Upper lobe of left lung (tissue), 6 donors: ENCODE results near the gene USP15. TPM values are rescaled to one million over a fixed set of nuclear protein-coding genes. Genes with fewer than 3 reads are reported as not detected.
"Not testable (repeated sequence)": the region's sequence is repeated elsewhere in the genome, so short reads cannot be mapped to it uniquely, and the experiment has no call there.

Experiments used
- ATAC-seq, 2 donors: fragments of 200-7000 bp; cut with Tn5 transposase; one replicate each; pipeline ENCODE4 v1.9.1; 2022; ENCODE audit warnings: mild to moderate bottlenecking in 2 of 2, moderate library complexity in 2 of 2; ENCODE audit not compliant: low FRiP score in 2 of 2
- DNase-seq, 2 donors: peaks; one replicate each; pipeline ENCODE4 v3.0.0-alpha.2; 2019 to 2020
- H3K27ac ChIP-seq, 4 donors: fragments of 200-600 bp; sonication (generic); one replicate each; pipeline ENCODE4 v1.5.1; 2016 to 2019
- H3K27me3 ChIP-seq, 4 donors: fragments of 200-600 bp; sonication (generic); one replicate each; pipeline ENCODE4 v1.5.1; 2017 to 2019
- H3K36me3 ChIP-seq, 4 donors: fragments of 200-600 bp; sonication (generic); one replicate each; pipeline ENCODE4 v1.5.1; 2016 to 2019
- H3K4me1 ChIP-seq, 4 donors: fragments of 200-600 bp; sonication (generic); one replicate each; pipeline ENCODE4 v1.5.1; 2018 to 2019
- H3K4me3 ChIP-seq, 4 donors: fragments of 200-600 bp; sonication (generic); one replicate each; pipeline ENCODE4 v1.5.1; 2017 to 2019; ENCODE audit warnings: mild to moderate bottlenecking in 2 of 4, moderate library complexity in 1 of 4
- H3K9me3 ChIP-seq, 4 donors: fragments of 200-600 bp; sonication (generic); one replicate each; pipeline ENCODE4 v1.5.1; 2018 to 2019
- CTCF ChIP-seq, 6 experiments: fragments of 450-650 bp in 4 of 6; fragments of 200-600 bp in 2 of 6; sonication (generic) in 2 of 6; IDR thresholded peaks; one replicate each; pipeline ENCODE4 v1.5.1; 2016 to 2019; ENCODE audit warnings: antibody characterized with exemption in 6 of 6
- EP300 ChIP-seq, 4 donors: sonication (generic); formaldehyde crosslinking; IDR thresholded peaks; one replicate each; pipeline ENCODE4 v1.5.1; 2017; ENCODE audit warnings: antibody characterized with exemption in 4 of 4, control low read depth in 2 of 4
- POLR2A ChIP-seq, 4 donors: fragments of 450-650 bp; IDR thresholded peaks; one replicate each; pipeline ENCODE4 v1.5.1; 2016 to 2017; ENCODE audit warnings: antibody characterized with exemption in 4 of 4, mild to moderate bottlenecking in 2 of 4
- POLR2AphosphoS5 ChIP-seq, 2 donors: sonication (generic); formaldehyde crosslinking; IDR thresholded peaks; one replicate each; pipeline ENCODE4 v1.5.1; 2017; ENCODE audit warnings: antibody characterized with exemption in 2 of 2
- WGBS, 2 donors: methylation state at CpG; one replicate each; pipeline ENCODE4 v1.1.5; 2017 to 2018; 5-methylcytosine and 5-hydroxymethylcytosine counted together
- total RNA-seq, 6 donors: library from RNA; depleted of rRNA in 4 of 6; stranded (reverse); fragments of >200 nt in 4 of 6; gene quantifications; one replicate each; pipeline versions ENCODE4 v1.1.0 to v1.2.1, GENCODE V29; 2016 to 2021
- donor health status: DM: no; HTN: no; CAD: no; lungs with moderate emphysema.
- donor health status: DM: no; HTN: yes; CAD: no; lungs with severe emphysema.

The USP15 gene
- total RNA-seq, 6 donors from 2014 or later: 66.5 to 239 (median 81.2) TPM

GRCh38 chr12:62361048-62361447 lies 100.8 kb downstream of the USP15 start:
- Histone ChIP-seq H3K27me3 (no peaks in the 10 kb centered on the region), H3K4me1 (no peaks in the 10 kb centered on the region), H3K9me3 (peaks cover 0 to 4% (median 0%) of the 10 kb centered on the region in 4 donors), H3K36me3 (peaks cover 0 to 18% (median 0%) of the 10 kb centered on the region in 4 donors), H3K27ac (no peak overlapping the region), H3K4me3 (no peak overlapping the region)
- no peak for TF ChIP-seq EP300 (IDR thresholded peaks at IDR 0.05)
- TF ChIP-seq POLR2AphosphoS5 (IDR thresholded peaks at IDR 0.05): no peak
- no peak for TF ChIP-seq CTCF (IDR thresholded peaks at IDR 0.05)
- no peak for TF ChIP-seq POLR2A (IDR thresholded peaks at IDR 0.05)
- DNase-seq (no peak), ATAC-seq (no peak)
- 84 to 89% methylated on average over 2 of the region's 2 CpGs for WGBS, 2 donors

GRCh38 chr12:62363506-62363905 lies 103.3 kb downstream of the USP15 start:
- no peak overlapping the region for H3K4me3 ChIP-seq
- no peaks in the 10 kb centered on the region for H3K27me3 ChIP-seq
- peaks cover 0 to 3% (median 0%) of the 10 kb centered on the region in 4 donors for H3K36me3 ChIP-seq
- no peaks in the 10 kb centered on the region for H3K4me1 ChIP-seq
- 95 to 96% methylated on average over 4 of the region's 4 CpGs for WGBS, 2 donors
- TF ChIP-seq EP300 (IDR thresholded peaks at IDR 0.05) (no peak), POLR2AphosphoS5 (IDR thresholded peaks at IDR 0.05) (no peak), POLR2A (IDR thresholded peaks at IDR 0.05) (no peak)
- DNase-seq (no peak), ATAC-seq (no peak)
- H3K27ac ChIP-seq: no peak overlapping the region
- peaks cover 0 to 4% (median 0%) of the 10 kb centered on the region in 4 donors for H3K9me3 ChIP-seq

- H3K36me3 ChIP-seq, ATAC-seq, DNase-seq, H3K27me3 ChIP-seq, H3K4me3 ChIP-seq, H3K27ac ChIP-seq, H3K9me3 ChIP-seq, H3K4me1 ChIP-seq: not testable (repeated sequence)
- 92 to 100% methylated on average over 1 of the region's 1 CpG for WGBS, 2 donors
Measured at GRCh38 chr12:62364697-62365096, 104.5 kb downstream of the USP15 start.

- not testable (repeated sequence) for H3K27ac ChIP-seq, H3K36me3 ChIP-seq, ATAC-seq, DNase-seq, H3K9me3 ChIP-seq, H3K27me3 ChIP-seq, H3K4me1 ChIP-seq, H3K4me3 ChIP-seq
- 95 to 100% methylated on average over 1 of the region's 1 CpG for WGBS, 2 donors
Measured at GRCh38 chr12:62365846-62366245, 105.6 kb downstream of the USP15 start.

- WGBS, 2 donors: 97 to 99% methylated on average over 3 of the region's 3 CpGs
- H3K9me3 ChIP-seq, H3K4me1 ChIP-seq, ATAC-seq, DNase-seq, H3K27ac ChIP-seq, H3K36me3 ChIP-seq, H3K4me3 ChIP-seq, H3K27me3 ChIP-seq: not testable (repeated sequence)
Measured at GRCh38 chr12:62368430-62369223, 108.4 kb downstream of the USP15 start.

GRCh38 chr12:62370189-62370588 lies 110.0 kb downstream of the USP15 start:
- ATAC-seq (no peak), DNase-seq (no peak)
- no peaks in the 10 kb centered on the region for H3K36me3 ChIP-seq
- H3K4me3 ChIP-seq: no peak overlapping the region
- WGBS, 2 donors: 92 to 93% methylated on average over 3 of the region's 3 CpGs
- H3K4me1 ChIP-seq: no peaks in the 10 kb centered on the region
- no peak overlapping the region for H3K27ac ChIP-seq
- no peaks in the 10 kb centered on the region for H3K27me3 ChIP-seq
- TF ChIP-seq CTCF (IDR thresholded peaks at IDR 0.05): no peak
- TF ChIP-seq POLR2A (IDR thresholded peaks at IDR 0.05): no peak
- no peak for TF ChIP-seq EP300 (IDR thresholded peaks at IDR 0.05)
- no peak for TF ChIP-seq POLR2AphosphoS5 (IDR thresholded peaks at IDR 0.05)
- H3K9me3 ChIP-seq: peaks cover 0 to 4% (median 0%) of the 10 kb centered on the region in 4 donors

- Histone ChIP-seq H3K4me1 (no peaks in the 10 kb centered on the region), H3K36me3 (no peaks in the 10 kb centered on the region), H3K9me3 (no peaks in the 10 kb centered on the region), H3K27me3 (no peaks in the 10 kb centered on the region), H3K27ac (no peak overlapping the region), H3K4me3 (no peak overlapping the region)
- DNase-seq (no peak), ATAC-seq (no peak)
- no peak for TF ChIP-seq POLR2A (IDR thresholded peaks at IDR 0.05)
- no peak for TF ChIP-seq EP300 (IDR thresholded peaks at IDR 0.05)
- TF ChIP-seq CTCF (IDR thresholded peaks at IDR 0.05): no peak
- no peak for TF ChIP-seq POLR2AphosphoS5 (IDR thresholded peaks at IDR 0.05)
- 78 to 92% methylated on average over 4 of the region's 4 CpGs for WGBS, 2 donors
Measured at GRCh38 chr12:62371661-62372060, 111.5 kb downstream of the USP15 start.
